Neural progenitor cell (in vitro differentiated cells): ENCODE measurements around the gene RAB36. TPM values are rescaled to one million over a fixed set of nuclear protein-coding genes. Genes with fewer than 3 reads are reported as not detected.

Source experiments
- DNase-seq: peaks from one replicate; pipeline ENCODE4 v3.0.0-alpha.2; 2016; ENCODE audit warnings: low spot score
- H2AFZ ChIP-seq: fragments of 200-600 bp; sonication (generic); replicated peaks from 2 replicates; pipeline ENCODE4 v1.6.1; 2016; ENCODE audit warnings: antibody characterized with exemption
- H3F3A ChIP-seq: fragments of 200-600 bp; sonication (generic); 2 replicates; pipeline ENCODE4 v1.6.1; 2016; ENCODE audit warnings: antibody characterized with exemption, low read depth
- H3K27ac ChIP-seq: fragments of 200-600 bp; sonication (generic); 2 replicates; pipeline ENCODE4 v1.5.1; 2016; ENCODE audit warnings: mild to moderate bottlenecking
- H3K27me3 ChIP-seq: fragments of 200-600 bp; sonication (generic); 2 replicates; pipeline ENCODE4 v1.6.1; 2016; ENCODE audit warnings: mild to moderate bottlenecking, moderate library complexity
- H3K36me3 ChIP-seq: fragments of 200-600 bp; sonication (generic); 2 replicates; pipeline ENCODE4 v1.5.1; 2016
- H3K4me1 ChIP-seq: fragments of 200-600 bp; sonication (generic); 2 replicates; pipeline ENCODE4 v1.6.1; 2016; ENCODE audit warnings: mixed run types
- H3K4me2 ChIP-seq: fragments of 200-600 bp; sonication (generic); 2 replicates; pipeline ENCODE4 v1.6.1; 2016
- H3K4me3 ChIP-seq: fragments of 200-600 bp; sonication (generic); 2 replicates; pipeline ENCODE4 v1.5.1; 2016
- H3K79me2 ChIP-seq: fragments of 200-600 bp; sonication (generic); 2 replicates; pipeline ENCODE4 v1.6.1; 2016; ENCODE audit warnings: low read depth
- H3K9ac ChIP-seq: fragments of 200-600 bp; sonication (generic); 2 replicates; pipeline ENCODE4 v1.6.1; 2016
- H3K9me3 ChIP-seq: fragments of 200-600 bp; sonication (generic); 2 replicates; pipeline ENCODE4 v1.5.1; 2016; ENCODE audit warnings: low read depth
- H4K20me1 ChIP-seq: fragments of 200-600 bp; sonication (generic); 2 replicates; pipeline ENCODE4 v1.6.1; 2016; ENCODE audit warnings: low read depth
- H3K27ac Mint-ChIP-seq: 3 replicates; pipeline ENCODE4 v1.8.0; 2021; ENCODE audit warnings: mixed read lengths
- H3K27me3 Mint-ChIP-seq: 2 replicates; pipeline ENCODE4 v1.8.0; 2022; ENCODE audit warnings: low read depth, mild to moderate bottlenecking, inconsistent platforms, moderate library complexity, mixed read lengths; ENCODE audit not compliant: insufficient read depth
- H3K36me3 Mint-ChIP-seq: 3 replicates; pipeline ENCODE4 v1.8.0; 2021; ENCODE audit warnings: mixed read lengths
- H3K4me1 Mint-ChIP-seq: 3 replicates; pipeline ENCODE4 v1.8.0; 2021; ENCODE audit warnings: mixed read lengths
- H3K4me3 Mint-ChIP-seq: 3 replicates; pipeline ENCODE4 v1.8.0; 2021; ENCODE audit warnings: mild to moderate bottlenecking, moderate library complexity, mixed read lengths
- H3K9me3 Mint-ChIP-seq: 3 replicates; pipeline ENCODE4 v1.8.0; 2020; ENCODE audit warnings: mixed read lengths
- CTCF ChIP-seq: fragments of 200-600 bp; sonication (generic); IDR thresholded peaks from 2 replicates; pipeline ENCODE4 v1.5.1; 2017; ENCODE audit warnings: antibody characterized with exemption, mild to moderate bottlenecking
- EZH2 ChIP-seq: fragments of 200-600 bp; sonication (generic); IDR thresholded peaks from 2 replicates; pipeline ENCODE4 v1.6.1; 2017; ENCODE audit warnings: antibody characterized with exemption, mild to moderate bottlenecking, moderate library complexity
- EZH2phosphoT487 ChIP-seq: fragments of 200-600 bp; sonication (generic); IDR thresholded peaks from 2 replicates; pipeline ENCODE4 v1.6.1; 2017; ENCODE audit warnings: antibody characterized with exemption
- total RNA-seq: library from RNA; depleted of rRNA; stranded (reverse); fragments of >200 nt; gene quantifications from 2 replicates; pipeline ENCODE4 v1.2.3, GENCODE V29; 2015; ENCODE audit warnings: low replicate concordance

RAB36 gene
- total RNA-seq, 1 donor from 2014 or later, result 2.9 TPM

- Histone ChIP-seq H3K4me1 (peaks cover 10% of the 10 kb centered on the region), H3K79me2 (no peaks in the 10 kb centered on the region), H3K4me2 (no peak overlapping the region), H3F3A (no peaks in the 10 kb centered on the region), H3K4me3 (no peak overlapping the region), H2AFZ (no peak overlapping the region), H3K36me3 (no peaks in the 10 kb centered on the region), H4K20me1 (peaks cover 93% of the 10 kb centered on the region), H3K27me3 (no peaks in the 10 kb centered on the region), H3K9me3 (no peaks in the 10 kb centered on the region), H3K27ac (no peak overlapping the region), H3K9ac (no peak overlapping the region)
- no peaks in the 10 kb centered on the region for H3K27me3 Mint-ChIP-seq
- TF ChIP-seq EZH2phosphoT487, result no peak
- no peak for TF ChIP-seq EZH2
- no peak for TF ChIP-seq CTCF
- H3K36me3 Mint-ChIP-seq, result peaks cover 7% of the 10 kb centered on the region
- no peak for DNase-seq
- peak overlapping the region; percentile 39 for H3K27ac Mint-ChIP-seq
- H3K9me3 Mint-ChIP-seq, result no peaks in the 10 kb centered on the region
- no peak overlapping the region for H3K4me3 Mint-ChIP-seq
- peaks cover 32% of the 10 kb centered on the region for H3K4me1 Mint-ChIP-seq
These were observed 47.0 kb upstream of the RAB36 start for GRCh38 chr22:23098230-23098705.

GRCh38 chr22:23098718-23099530, 46.4 kb upstream of the RAB36 start:
- TF ChIP-seq EZH2, result no peak
- TF ChIP-seq CTCF, result no peak
- no peak for TF ChIP-seq EZH2phosphoT487
- DNase-seq, result no peak
- Histone ChIP-seq H3K27me3 (no peaks in the 10 kb centered on the region), H2AFZ (no peak overlapping the region), H3F3A (no peaks in the 10 kb centered on the region), H3K79me2 (no peaks in the 10 kb centered on the region), H3K4me3 (no peak overlapping the region), H3K9ac (no peak overlapping the region), H3K36me3 (no peaks in the 10 kb centered on the region), H4K20me1 (peaks cover 92% of the 10 kb centered on the region), H3K4me2 (no peak overlapping the region), H3K27ac (no peak overlapping the region), H3K9me3 (no peaks in the 10 kb centered on the region), H3K4me1 (peaks cover 10% of the 10 kb centered on the region)
- Mint-ChIP-seq H3K4me1 (peaks cover 25% of the 10 kb centered on the region), H3K4me3 (no peak overlapping the region), H3K36me3 (peaks cover 8% of the 10 kb centered on the region), H3K9me3 (no peaks in the 10 kb centered on the region), H3K27me3 (no peaks in the 10 kb centered on the region), H3K27ac (no peak overlapping the region)

- TF ChIP-seq EZH2phosphoT487, result no peak
- no peak for TF ChIP-seq CTCF
- TF ChIP-seq EZH2, result no peak
- Histone ChIP-seq H3K27me3 (no peaks in the 10 kb centered on the region), H3K36me3 (no peaks in the 10 kb centered on the region), H3K27ac (no peak overlapping the region), H3K79me2 (no peaks in the 10 kb centered on the region), H2AFZ (no peak overlapping the region), H3K4me3 (no peak overlapping the region), H3K9me3 (no peaks in the 10 kb centered on the region), H3K4me1 (peaks cover 9% of the 10 kb centered on the region), H3F3A (no peaks in the 10 kb centered on the region), H3K4me2 (no peak overlapping the region), H3K9ac (no peak overlapping the region), H4K20me1 (peaks cover 92% of the 10 kb centered on the region)
- H3K27me3 Mint-ChIP-seq, result no peaks in the 10 kb centered on the region
- DNase-seq, result no peak
- peaks cover 24% of the 10 kb centered on the region for H3K4me1 Mint-ChIP-seq
- no peak overlapping the region for H3K27ac Mint-ChIP-seq
- no peaks in the 10 kb centered on the region for H3K9me3 Mint-ChIP-seq
- peaks cover 8% of the 10 kb centered on the region for H3K36me3 Mint-ChIP-seq
- H3K4me3 Mint-ChIP-seq, result no peak overlapping the region
These were observed 45.8 kb upstream of the RAB36 start for GRCh38 chr22:23099531-23099804.
